Hippocampal formation (tissue), 2 donors: ENCODE data around the gene RPL37.
"Not testable (repeated sequence)": the region's sequence is repeated elsewhere in the genome, so short reads cannot be mapped to it uniquely, and the experiment has no call there.

Experiments
- DNase-seq, 2 donors: peaks; one replicate each; lab custom pipeline; 2025; lab: John Stamatoyannopoulos, UW

Gene RPL37

GRCh38 chr5:40833712-40834229 lies 1.3 kb downstream of the RPL37 start:
- DNase-seq: no peak

- DNase-seq: no peak
Observed at GRCh38 chr5:40832345-40832744, 2.7 kb downstream of the RPL37 start.

DNA sequence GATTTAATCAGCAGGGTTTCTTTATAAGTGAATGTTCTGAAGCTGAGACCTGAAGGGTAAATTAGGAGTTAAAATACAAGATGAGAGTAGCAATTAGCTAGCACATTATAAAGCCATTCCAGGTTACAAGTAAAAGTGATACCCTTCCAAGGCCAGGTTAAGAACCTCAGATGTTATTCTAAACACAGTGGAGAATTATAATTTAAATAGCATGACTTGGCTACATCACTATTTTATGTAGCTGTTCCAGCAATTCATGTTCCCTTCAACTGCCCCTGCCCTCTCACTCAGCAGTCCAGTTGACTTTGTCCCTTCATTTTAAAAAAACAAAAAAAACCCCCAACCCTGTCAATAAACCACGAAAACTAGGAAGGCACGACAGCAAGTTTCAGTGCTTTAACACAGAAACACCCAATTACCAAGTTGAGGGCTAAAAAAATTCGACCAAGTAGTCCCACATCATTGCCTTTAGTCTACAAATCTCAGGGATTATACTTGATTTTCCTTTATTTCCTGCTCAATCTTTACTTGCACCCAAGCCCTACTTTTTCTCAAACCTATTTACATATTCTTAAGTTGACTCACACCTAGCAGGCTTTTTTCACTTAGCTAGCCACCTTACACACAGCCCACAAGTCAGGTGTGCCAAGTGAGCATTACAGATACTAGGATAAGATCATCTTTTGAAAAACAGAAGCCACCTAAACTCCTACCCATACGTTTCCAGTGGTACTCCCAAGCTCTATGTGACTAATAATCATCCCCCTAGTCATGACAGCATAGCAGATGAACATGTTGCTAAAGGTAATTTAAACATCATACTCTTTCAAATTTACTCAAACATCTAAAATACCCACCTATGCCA lies 3.4 kb downstream of the RPL37 start:
- no peak for DNase-seq

- DNase-seq: no peak
Observed at GRCh38 chr5:40829748-40830533, 5.1 kb downstream of the RPL37 start.

DNA sequence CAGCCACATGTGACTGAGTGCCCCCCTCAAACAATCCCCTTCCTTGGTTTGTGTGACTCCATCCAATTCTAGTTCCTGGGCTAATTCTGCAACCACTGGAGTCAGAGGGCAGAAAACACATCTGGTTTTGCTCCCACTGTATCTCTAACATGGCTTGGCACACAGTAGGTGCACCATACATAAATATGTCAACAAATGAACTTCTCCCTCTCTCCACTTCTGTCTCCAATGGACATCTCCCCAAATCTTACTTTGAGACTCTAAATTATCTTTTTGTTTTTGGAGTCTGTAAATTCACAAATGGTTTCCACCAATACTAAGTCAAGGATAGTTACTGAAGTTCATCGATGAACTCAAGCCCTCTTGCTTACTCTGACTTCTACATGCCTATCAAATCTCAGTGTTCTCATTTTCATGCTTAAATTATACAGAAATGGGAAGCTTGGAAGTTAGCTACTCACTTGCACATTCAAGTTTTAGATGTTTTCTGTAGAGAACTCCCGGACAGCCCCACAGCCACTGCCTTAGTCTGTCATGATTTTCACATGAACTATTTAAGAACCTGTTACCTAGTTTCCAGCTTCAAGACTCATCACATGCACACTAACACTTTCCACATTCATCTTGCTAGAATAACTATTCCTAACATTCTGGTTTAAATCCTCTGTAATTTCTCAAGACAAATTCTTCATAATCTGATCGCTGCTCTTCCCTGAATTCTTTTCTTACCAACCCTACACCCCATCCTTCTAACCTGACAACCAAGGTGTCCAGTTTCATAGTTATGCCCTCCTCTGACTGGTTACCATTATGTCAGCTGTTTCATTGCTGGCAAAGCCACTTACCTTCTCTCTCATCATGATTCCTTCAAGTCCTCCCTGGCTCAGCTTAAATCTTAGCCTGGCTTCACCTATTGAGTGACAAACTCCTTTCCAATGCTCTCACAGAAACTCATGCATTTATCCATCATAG lies 6.0 kb downstream of the RPL37 start:
- no peak for DNase-seq

DNA sequence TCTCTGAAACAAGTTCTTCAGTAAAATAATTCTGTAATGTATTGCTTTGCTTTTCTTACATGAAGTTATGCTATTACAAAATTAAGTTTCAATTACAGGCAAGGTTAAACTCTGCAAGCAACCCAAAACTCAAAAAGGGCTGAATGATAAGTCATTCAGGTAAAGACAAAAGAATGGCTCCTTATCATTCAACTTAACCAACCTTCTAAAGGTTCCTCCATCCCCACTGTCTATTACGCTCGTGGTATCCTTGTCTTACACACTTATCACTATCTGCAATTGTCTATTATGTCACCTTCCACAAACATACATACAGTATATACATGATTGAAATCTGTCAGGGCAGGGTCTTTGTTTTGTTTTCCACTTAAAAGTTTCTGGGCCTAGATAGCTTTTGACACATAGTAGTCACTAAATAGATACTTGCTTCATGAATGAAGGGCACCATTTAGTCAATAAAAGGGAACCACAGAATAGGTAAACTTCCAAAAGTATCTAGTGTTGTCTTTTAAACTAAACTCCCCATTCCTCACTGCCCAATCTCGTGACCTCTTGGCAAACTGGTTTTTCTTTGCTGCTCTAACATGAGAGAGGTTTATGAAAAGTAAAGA lies 6.9 kb downstream of the RPL37 start:
- no peak for DNase-seq

GRCh38 chr5:40827188-40827977 lies 7.6 kb downstream of the RPL37 start:
- DNase-seq: no peak

DNA sequence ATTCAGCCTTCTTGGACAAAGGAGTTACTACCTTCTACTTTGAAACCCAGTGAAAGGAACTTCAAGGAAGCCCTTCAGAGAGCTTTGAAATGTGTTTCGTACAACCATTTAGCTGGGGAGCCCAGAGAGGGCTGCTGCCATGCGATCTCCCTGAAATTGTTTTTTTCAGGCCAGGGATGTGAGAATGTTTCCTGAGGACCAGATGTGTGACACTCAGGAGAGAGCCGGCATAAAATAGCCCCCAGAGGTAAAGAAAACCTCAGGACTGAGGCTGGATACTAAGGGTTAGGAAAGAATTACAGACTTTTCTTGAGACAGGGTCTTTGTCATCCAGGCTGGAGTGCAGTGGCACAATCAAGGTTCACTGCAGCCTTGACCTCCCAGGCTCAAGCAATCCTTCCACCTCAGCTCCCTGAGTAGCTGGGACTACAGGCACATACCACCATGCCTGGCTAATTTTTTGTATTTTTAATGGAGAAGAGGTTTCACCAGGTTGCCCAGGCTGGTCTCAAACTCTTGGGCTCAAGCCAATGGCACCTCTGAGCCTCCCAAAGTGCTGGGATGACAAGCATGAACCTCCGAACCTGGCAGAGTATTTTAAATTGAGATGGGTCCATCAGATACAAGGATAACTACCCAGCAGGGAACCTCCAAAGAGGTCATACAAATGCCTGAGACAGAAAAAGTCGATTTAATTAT lies 8.4 kb downstream of the RPL37 start:
- no peak for DNase-seq

GRCh38 chr5:40825461-40826043 lies 9.5 kb downstream of the RPL37 start:
- not testable (repeated sequence) for DNase-seq

DNA sequence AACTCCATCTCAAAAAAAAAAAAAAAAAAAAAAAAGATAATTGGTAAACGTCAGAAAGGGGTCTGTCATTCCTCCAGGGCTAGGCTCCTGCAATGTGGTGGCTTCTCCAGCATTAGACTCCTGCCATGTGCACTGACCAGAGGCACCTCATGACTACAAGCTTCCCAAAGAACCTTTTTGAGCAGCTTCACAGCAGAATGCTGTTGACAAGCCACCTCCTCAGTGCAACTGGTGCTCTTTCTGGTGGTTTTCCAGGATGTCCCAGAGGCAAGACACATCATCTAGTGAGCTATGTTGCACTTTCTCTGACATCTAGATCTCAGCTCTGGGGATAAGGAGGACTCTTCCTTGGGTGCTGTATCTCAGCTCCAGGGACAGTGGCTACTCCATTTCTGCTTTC lies 11.6 kb downstream of the RPL37 start:
- DNase-seq: no peak

DNA sequence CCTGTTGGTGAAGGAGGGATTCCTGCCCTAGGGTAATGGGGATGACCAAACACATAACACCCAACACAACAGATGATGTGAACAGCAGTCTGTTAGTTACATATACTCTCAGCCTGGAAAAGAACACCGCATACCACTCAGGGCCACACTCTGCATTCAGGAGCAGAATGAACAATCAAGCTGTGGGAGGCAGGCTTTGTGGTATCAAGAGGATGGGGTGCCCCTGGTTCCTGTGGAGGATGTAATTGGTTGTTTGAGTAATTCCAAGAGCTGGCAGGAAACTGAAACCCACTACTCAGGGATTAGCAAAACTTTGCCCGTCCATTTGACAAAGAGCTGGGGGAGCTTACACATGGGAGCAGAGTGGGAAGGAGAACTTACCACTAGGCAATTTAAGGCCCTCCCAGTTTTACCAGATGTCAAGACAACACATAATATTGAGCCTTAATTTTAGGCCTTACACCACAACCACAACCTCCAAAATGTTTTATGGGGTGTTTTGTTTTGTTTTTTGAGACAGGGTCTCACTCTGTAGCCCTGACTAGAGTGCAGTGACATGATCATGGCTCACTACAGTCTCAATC lies 21.2 kb downstream of the RPL37 start:
- DNase-seq: no peak

GRCh38 chr5:40812125-40812524 lies 22.9 kb downstream of the RPL37 start:
- no peak for DNase-seq

DNA sequence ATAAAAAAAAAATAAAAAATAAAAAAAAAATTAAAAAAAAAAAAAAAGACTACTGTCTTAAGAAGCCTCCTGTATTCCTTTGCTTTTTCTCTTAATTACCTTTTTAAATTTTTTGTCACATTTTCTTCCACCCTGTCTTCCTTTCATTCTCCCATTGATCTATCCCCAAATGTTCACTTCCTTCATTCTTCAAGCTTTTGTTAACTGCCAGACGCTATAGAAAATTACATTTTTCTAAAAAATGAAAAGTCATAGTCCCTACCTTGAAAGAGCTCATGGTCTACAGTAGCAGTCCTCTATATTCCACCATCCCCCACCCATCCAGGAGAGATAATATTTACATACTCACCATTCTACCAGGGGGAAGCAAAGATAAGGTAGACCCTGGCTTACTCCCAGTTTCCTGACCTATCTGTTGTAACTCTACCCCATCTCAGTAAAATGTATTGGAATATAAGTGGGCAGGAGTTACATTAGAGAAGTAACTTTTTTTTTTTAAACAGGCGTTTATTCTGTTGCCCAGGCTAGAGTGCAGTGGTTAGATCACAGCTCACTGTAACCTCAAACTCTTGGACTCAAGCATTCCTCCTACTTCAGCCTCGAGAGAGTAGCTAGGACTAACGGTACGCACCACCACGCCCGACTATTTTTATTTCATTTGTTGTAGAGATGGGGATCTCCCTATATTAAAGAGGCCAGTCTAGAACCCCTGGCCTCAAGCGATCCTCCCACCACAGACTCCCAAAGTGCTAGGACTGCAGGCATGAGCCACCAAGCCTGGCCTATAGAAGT lies 33.1 kb downstream of the RPL37 start:
- no peak for DNase-seq

- no peak for DNase-seq
Observed at GRCh38 chr5:40799258-40799657, 35.8 kb downstream of the RPL37 start.

GRCh38 chr5:40798801-40799210 lies 36.2 kb downstream of the RPL37 start:
- DNase-seq: peak in 1 of 2 donors; percentile 64

DNA sequence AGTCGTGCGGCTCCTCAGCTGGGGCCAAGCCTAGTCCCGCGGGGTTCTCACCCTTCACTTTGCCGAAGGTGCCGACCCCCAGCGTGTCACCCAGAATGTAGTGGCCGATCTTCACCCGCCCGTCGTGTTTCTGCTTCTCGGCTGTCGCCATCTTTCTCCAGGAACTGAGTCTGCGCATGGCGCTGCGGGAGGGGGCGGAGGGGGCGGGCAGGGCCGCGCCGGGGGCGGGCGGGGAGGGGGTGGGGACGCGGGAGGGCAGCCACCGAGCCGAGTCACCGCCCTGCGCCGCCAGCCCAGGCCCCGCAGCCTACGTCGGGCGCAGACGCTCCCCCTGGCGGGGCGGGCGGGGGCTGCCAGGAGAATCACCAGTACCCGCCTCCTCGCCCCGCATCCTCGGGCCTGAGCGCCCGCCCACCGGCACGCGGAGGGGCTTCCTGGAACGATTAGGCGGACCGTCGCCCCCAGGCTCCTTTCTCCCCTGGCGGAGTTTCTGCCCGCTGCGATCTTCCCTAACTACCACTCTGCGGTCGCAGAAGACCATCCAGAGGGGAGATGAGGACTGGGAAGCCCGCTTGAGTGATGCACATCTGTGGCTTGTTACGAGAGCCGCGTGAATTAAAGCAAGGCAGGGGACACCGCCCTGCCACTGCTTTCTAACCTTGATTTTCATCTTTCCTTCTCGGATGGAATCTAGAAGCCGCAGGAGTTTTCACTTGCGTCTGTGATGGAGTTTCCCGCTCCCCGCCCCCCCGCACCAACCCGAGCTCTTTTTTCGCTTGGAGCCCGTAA lies 36.8 kb downstream of the RPL37 start, which contains the start of gene PRKAA1:
TSS of gene PRKAA1 (minus strand) at position 363 of the 789 bp plus-strand sequence. CDS start at position 178, 185 bp downstream.
- peak; percentile 85 to 91 for DNase-seq
